C4-2B (cell line): ENCODE data around the gene STK11.

ENCODE experiments used
- H3K27ac ChIP-seq: fragments of 450-650 bp; 2 replicates; pipeline ENCODE4 v1.5.1; 2017
- CTCF ChIP-seq: fragments of 450-650 bp; conservative IDR thresholded peaks from 2 replicates; pipeline ENCODE4 v1.5.1; 2017; ENCODE audit warnings: mild to moderate bottlenecking
- ZFX ChIP-seq: fragments of 450-650 bp; IDR thresholded peaks from 2 replicates; pipeline ENCODE4 v1.6.1; 2017

STK11 gene

GRCh38 chr19:1276628-1277022 lies 71.0 kb downstream of the STK11 start:
- TF ChIP-seq CTCF (no peak), ZFX (no peak)
- H3K27ac ChIP-seq = peak overlapping the region; percentile 94

DNA sequence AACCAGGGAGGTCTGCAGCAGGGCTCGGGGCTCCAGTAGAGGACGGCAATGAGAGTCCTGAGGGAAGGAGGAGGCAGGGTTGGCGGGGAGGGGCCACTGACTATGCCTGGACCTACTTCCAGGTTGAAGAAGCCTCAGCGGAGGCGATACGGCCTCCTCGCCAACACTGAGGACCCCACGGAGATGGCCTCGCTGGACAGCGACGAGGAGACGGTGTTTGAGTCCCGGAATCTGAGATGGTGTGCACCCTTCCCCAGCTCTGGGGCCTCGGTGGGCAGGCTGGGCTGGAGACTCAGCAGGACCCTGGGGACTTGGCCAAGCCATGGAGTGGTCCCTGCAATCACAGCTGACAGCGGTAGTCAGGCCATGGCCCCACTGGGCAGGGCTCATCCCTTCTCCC lies 71.5 kb downstream of the STK11 start:
- peak overlapping the region; percentile 94 for H3K27ac ChIP-seq
- TF ChIP-seq CTCF = no peak
- no peak for TF ChIP-seq ZFX
